Ramos (cell line): Measurements from ENCODE around the gene CPXM1.

Source experiments
- in situ Hi-C: fragments of 300-500 bp; cut with MboI; formaldehyde crosslinking; loops from one replicate; pipeline ENCODE4 v1.14.3; 2022; ENCODE audit warnings: low sequenced_read_pairs; ENCODE audit not compliant: unreplicated experiment

CPXM1 gene

GRCh38 chr20:2804852-2805688, 4.6 kb upstream of the CPXM1 start:
- in situ Hi-C loops = no loop called here

GRCh38 chr20:2804041-2804828, 3.8 kb upstream of the CPXM1 start:
- in situ Hi-C loops = no loop called here

GRCh38 chr20:2801286-2801728, 880 bp upstream of the CPXM1 start:
- in situ Hi-C loops = no loop called here

DNA sequence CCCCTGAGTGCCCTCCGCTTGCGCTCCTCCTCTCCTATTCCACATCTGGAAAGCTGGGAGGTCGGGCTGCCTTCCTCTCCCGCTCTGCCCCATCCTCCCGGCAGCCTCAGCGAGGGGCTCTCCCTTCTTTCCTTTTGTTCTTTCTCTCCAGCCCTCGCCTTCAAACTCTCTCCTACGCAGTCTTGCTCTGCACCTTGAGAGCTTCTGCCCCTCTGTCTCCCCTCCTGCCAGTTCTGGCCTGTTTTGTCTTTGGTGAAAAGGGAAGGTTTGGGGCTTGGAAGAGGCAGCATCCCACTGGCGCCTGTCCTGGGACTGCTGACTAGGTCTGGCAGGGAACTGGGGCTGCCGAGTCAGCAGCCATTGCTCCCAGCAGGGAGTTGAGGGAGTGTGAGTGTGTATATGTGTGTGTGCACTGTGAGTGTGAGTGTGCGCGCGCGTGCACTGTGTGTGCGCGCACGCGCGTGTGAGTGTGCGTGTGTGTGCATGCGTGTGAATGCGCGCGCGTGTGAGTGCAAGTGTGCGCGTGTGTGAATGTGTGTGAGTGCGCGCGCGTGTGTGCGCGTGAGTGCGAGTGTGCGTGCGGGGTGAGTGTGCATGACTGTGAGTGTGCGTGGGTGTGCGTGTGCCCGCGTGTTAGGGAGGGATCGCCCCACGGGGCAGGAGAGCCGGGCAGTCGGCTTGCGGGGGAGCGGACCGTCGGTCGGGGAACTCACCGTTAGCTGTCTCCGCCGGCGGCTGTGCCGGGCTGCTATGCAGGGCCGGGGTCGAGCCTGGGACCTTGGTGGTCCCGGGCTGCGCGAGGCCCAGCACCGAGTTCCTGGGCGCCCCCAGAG, 523 bp downstream of the CPXM1 start:
- in situ Hi-C loops = no loop called here

DNA sequence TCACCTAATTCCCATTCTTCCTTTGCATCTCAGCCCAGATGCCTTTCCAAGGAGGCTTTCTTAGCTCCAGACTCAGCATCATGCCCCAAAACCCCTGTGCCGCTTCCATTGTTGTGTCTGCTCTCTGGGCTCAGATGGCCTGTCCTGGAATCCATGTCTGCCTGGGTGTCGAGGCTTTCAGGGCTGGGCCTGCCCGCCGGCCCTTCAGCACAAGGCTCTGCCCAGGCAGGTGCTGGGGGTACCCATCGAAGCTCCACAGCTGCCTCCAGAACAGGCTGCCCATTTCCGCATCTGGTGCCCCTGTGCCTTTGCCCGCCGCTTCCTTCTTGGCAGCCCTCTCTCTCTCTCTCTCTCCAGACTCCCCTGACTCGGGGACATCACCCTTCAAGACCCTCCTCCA, 1.2 kb downstream of the CPXM1 start:
- in situ Hi-C loops = no loop called here

DNA sequence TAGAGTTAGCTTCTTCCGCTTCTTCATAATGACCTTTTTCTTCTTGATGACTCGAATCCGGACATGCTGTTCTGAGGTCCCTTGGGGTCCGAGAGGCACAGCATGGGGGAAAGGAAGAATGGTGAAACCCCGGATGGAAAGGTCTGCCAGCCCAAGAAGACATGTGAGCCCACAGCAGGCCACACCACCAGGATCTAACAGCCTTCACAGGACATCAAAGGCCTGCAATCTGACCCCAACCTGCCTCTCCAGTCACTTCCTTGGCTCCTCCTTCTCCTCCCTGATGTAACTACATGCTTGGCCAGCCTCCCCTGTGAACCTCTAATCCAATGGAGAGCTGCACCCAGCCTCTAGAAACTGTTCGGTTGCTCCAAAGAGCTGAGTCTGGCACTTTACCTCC, 1.6 kb downstream of the CPXM1 start:
- in situ Hi-C loops = no loop called here

- in situ Hi-C loops = no loop called here
These were observed 2.2 kb downstream of the CPXM1 start for GRCh38 chr20:2798095-2798805.

- in situ Hi-C loops = no loop called here
These were observed 3.1 kb downstream of the CPXM1 start for GRCh38 chr20:2797136-2797983.

DNA sequence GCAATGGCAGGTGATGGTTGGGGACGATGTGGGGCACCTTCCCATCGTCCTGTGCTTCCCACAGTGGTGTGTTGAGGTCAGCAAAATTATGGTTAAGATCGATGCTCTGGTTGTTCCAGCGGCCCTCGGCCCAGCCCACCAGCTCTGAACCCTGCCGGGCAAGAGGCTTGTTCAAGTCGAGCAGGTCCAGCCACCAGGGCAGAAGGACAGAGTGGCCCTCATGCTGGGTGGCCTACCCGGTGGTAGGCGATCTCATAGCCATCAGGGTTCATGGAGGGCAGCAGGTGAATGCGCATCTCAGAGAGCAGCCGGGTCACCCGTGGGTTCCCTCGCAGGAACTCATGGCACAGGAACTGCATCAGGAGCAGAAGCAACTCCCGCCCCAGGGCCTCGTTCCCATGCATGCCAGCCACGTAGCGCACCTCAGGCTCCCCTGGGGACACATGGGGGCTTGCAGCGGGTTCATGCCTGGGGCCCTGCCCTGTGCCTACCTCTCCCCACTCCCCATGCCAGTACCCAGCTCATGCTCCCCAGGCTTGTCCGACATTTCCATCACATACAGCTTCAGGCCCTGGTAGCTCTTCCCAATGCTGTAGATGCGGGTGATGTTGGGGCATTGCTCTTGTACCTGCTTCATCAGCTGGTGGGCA, 4.3 kb downstream of the CPXM1 start:
- in situ Hi-C loops = no loop called here

GRCh38 chr20:2795451-2795850, 5.0 kb downstream of the CPXM1 start:
- in situ Hi-C loops = no loop called here

GRCh38 chr20:2794866-2795447, 5.5 kb downstream of the CPXM1 start:
- in situ Hi-C loops = no loop called here

DNA sequence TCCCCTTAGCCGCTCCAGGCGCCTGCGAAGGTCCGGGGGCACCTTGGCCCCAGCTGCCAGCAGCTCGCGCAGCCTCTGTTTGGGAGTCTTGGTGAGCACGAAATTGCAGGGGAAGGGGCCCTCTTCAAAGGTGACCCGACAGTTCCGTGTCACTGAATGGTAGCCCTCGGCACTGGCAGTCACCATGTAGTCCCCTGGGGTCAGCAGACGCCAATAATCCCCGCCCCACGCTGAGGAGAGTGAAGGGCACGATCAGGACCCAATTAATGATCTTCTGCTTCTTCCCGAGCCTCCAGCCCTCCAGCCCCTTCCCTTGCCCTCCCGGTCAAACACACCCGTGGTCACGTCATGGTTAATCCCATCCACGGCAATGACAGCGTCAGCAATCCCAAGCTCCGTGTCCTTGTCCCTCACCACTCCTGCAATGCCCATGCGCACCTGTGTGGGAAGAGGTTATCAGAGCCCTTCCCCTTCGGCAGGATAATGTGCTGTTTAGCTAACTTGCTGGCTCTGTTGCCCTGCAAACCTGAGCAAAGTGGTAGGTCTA, 6.2 kb downstream of the CPXM1 start:
- in situ Hi-C loops = no loop called here

- in situ Hi-C loops = no loop called here
These were observed 7.0 kb downstream of the CPXM1 start for GRCh38 chr20:2793471-2793870.

- in situ Hi-C loops = no loop called here
These were observed 16.4 kb downstream of the CPXM1 start for GRCh38 chr20:2783908-2784566.

GRCh38 chr20:2780948-2781347, 19.5 kb downstream of the CPXM1 start:
- in situ Hi-C loops = no loop called here

- in situ Hi-C loops = no loop called here
These were observed 21.7 kb downstream of the CPXM1 start for GRCh38 chr20:2778602-2779321.

GRCh38 chr20:2775139-2775538, 25.3 kb downstream of the CPXM1 start:
- in situ Hi-C loops = no loop called here
